Measurements from ENCODE around the gene AKAP8L. TPM values are rescaled to one million over a fixed set of nuclear protein-coding genes. Genes with fewer than 3 reads are reported as not detected.
A peak's percentile ranks its signal among the peaks of the same experiment; 100 is the strongest.

Gene AKAP8L
- total RNA-seq, 4 donors from 2014 or later, result 82.4 to 157 (median 117) TPM

DNA sequence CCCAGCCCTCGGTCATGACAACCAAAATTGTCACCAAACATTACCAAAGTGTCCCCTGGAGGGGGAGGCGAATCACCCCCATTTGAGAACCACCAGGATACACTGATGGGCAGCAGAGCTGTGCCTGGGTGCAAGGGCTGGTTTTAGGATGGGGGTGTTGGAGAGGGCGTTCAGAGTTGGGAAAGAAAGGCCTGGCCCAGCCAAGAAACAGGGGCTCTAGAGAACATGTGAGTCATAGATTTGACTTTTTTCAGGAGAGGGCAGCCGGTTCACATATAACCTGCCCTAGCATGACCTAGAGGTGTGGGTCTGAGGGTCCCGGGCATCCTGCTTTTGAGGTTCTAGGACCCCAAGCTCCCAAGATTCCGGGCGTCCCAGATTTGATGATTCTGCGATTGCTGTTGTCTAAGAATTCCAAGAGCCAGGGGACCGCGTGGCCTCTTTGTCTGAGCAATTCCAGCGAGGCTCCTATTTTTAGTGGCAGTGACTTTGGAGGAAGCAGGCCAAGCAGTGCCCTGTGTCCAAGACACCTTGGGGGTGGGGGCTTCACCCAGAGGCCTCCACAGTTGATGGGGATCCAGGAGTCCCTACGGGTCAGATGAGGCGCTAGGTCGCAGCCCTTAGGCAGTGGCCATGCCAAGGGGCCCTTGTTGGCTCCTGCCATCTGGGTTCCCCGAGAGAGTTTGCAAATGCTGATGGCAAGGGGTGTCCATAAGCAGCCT, 25.9 kb upstream of the AKAP8L start:
- Histone ChIP-seq H3K4me1 (no peaks in the 10 kb centered on the region), H3K27ac (no peak overlapping the region), H3K4me3 (no peak overlapping the region), H3K9me3 (no peaks in the 10 kb centered on the region), H3K36me3 (no peaks in the 10 kb centered on the region), H3K27me3 (no peaks in the 10 kb centered on the region)
- TF ChIP-seq, protein P1, sequence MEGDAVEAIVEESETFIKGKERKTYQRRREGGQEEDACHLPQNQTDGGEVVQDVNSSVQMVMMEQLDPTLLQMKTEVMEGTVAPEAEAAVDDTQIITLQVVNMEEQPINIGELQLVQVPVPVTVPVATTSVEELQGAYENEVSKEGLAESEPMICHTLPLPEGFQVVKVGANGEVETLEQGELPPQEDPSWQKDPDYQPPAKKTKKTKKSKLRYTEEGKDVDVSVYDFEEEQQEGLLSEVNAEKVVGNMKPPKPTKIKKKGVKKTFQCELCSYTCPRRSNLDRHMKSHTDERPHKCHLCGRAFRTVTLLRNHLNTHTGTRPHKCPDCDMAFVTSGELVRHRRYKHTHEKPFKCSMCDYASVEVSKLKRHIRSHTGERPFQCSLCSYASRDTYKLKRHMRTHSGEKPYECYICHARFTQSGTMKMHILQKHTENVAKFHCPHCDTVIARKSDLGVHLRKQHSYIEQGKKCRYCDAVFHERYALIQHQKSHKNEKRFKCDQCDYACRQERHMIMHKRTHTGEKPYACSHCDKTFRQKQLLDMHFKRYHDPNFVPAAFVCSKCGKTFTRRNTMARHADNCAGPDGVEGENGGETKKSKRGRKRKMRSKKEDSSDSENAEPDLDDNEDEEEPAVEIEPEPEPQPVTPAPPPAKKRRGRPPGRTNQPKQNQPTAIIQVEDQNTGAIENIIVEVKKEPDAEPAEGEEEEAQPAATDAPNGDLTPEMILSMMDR (IDR thresholded peaks at IDR 0.05), result no peak
- TF ChIP-seq POLR2A (IDR thresholded peaks at IDR 0.05), result no peak
- DNase-seq, result no peak
- intact Hi-C loops (cut with DNase I; ENCODE audit: low total_unique reads), result no loop called here

DNA sequence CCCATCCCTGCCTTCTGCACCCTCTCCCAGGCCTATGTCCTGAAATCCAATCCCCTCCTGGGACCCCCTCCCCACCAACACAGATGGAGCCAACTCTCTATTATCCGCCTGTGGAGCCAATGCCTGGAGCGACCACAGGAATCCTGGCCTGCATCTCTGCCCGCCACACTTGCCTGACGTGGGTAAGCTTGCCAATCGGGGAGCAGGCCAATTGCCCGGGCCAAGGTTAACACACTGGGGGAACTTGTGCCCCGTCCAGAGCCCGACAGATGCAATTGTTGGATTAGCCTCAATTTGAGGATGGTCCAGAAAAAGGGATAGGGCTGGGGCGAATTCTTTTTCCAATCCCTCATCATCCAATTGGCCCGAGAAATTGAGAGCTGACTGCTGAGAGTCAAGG, 25.1 kb upstream of the AKAP8L start:
- DNase-seq, result peak in 1 of 2 donors; percentile 17
- TF ChIP-seq, protein P1 (IDR thresholded peaks at IDR 0.05), result no peak
- no peak for TF ChIP-seq POLR2A (IDR thresholded peaks at IDR 0.05)
- Histone ChIP-seq H3K27ac (no peak overlapping the region), H3K27me3 (no peaks in the 10 kb centered on the region), H3K9me3 (no peaks in the 10 kb centered on the region), H3K4me3 (no peak overlapping the region), H3K4me1 (no peaks in the 10 kb centered on the region), H3K36me3 (no peaks in the 10 kb centered on the region)
- intact Hi-C loops (cut with DNase I; ENCODE audit: low total_unique reads), result no loop called here

DNA sequence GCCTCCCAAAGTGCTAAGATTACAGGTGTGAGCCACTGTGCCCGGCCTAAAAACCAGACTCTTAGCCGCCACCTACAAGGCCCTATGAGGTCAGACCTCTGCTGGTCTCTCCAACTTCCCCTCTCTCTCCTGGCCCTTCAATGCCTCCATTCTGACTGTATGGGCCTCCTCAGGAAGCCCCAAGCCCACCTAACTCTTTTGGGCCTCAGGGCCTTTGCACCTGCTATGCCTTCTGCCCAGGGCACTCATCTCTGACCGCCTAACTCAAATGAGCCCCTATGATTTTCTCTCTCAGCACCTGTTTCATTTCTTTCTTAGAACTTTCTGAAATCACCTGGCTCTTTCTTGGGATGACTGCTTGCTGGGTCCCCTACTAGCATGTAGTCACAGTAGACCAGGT, 24.5 kb upstream of the AKAP8L start:
- no peak overlapping the region for H3K4me3 ChIP-seq
- no peak overlapping the region for H3K27ac ChIP-seq
- no peaks in the 10 kb centered on the region for H3K36me3 ChIP-seq
- intact Hi-C loops (cut with DNase I; ENCODE audit: low total_unique reads), result no loop called here
- no peaks in the 10 kb centered on the region for H3K27me3 ChIP-seq
- DNase-seq, result no peak
- peaks cover 0 to 4% of the 10 kb centered on the region in 2 donors for H3K4me1 ChIP-seq
- H3K9me3 ChIP-seq, result no peaks in the 10 kb centered on the region
- no peak for TF ChIP-seq POLR2A (IDR thresholded peaks at IDR 0.05)
- TF ChIP-seq, protein P1 (IDR thresholded peaks at IDR 0.05), result no peak

DNA sequence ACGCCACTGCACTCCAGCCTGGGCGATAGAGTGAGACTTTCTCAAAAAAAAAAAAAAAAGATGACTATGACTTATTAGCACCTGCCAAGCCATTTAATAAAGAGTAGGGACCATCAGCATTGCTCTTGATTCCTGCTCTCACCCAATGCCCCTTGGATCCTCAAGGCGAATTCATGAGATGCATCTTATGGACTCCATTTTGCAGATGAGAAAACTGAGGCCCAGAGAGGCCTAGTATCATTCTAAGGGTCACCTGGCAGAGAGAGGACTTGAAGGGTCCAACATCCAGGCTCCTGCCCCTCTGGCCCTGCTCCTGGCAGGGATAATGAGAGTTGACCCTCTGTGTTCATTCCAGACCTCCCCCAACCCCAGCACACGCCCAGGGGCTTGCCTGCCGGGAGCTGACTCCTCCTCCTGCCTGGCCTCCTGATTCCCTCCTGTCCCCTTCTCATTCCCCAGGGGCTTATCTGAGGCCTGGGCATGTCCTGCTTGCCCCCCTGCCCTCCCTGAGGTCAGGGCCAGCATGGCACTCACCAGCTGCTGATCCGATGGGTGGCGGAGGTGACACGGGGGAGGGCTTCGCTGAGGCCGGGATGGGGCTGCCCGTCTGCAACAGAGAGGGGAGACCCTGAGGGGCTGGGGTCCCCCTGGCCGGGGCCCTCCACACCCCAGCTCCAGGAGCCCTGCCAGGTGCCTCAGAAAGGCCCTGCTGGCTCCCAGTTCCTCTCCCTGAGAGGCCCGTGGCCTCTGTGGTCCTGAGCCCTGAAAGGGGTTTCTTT, 23.5 kb upstream of the AKAP8L start:
- H3K9me3 ChIP-seq, result no peaks in the 10 kb centered on the region
- no peaks in the 10 kb centered on the region for H3K36me3 ChIP-seq
- no peak for DNase-seq
- H3K4me3 ChIP-seq, result no peak overlapping the region
- intact Hi-C loops (cut with DNase I; ENCODE audit: low total_unique reads), result no loop called here
- TF ChIP-seq POLR2A (IDR thresholded peaks at IDR 0.05), result no peak
- TF ChIP-seq, protein P1 (IDR thresholded peaks at IDR 0.05), result no peak
- H3K27me3 ChIP-seq, result no peaks in the 10 kb centered on the region
- peaks cover 0 to 11% of the 10 kb centered on the region in 2 donors for H3K4me1 ChIP-seq
- no peak overlapping the region for H3K27ac ChIP-seq

DNA sequence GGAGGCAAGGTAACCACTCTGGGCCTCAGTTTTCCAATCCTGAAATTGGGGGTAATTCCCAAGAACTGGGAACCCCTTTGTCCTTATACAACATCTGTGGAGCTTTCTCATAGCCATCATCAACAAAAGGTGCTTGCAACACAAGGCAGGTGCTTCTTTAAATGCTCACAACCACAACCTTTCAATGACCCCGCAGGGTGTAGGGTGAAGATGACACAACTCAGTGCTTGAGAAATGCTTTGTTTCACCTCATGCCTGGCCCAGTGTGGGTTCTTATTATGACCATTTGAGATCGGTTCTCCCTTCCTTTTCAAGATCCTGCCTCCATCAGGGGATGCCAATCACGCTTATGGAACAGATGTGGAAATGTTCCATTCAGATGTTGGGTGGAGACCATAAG, 22.5 kb upstream of the AKAP8L start:
- Histone ChIP-seq H3K36me3 (no peaks in the 10 kb centered on the region), H3K9me3 (no peaks in the 10 kb centered on the region), H3K4me1 (peaks cover 0 to 15% of the 10 kb centered on the region in 2 donors), H3K27me3 (no peaks in the 10 kb centered on the region), H3K4me3 (no peak overlapping the region), H3K27ac (no peak overlapping the region)
- no peak for TF ChIP-seq POLR2A (IDR thresholded peaks at IDR 0.05)
- TF ChIP-seq, protein P1 (IDR thresholded peaks at IDR 0.05), result no peak
- intact Hi-C loops (cut with DNase I; ENCODE audit: low total_unique reads), result no loop called here
- no peak for DNase-seq
